GM19397 (cell line): Measurements from ENCODE around the gene BCCIP.

Experiments
- ATAC-seq: cut with Tn5 transposase; IDR thresholded peaks from one replicate; pipeline ENCODE4 v1.9.1; 2021; ENCODE audit warnings: mild to moderate bottlenecking, moderate library complexity; ENCODE audit not compliant: unreplicated experiment

BCCIP gene

DNA sequence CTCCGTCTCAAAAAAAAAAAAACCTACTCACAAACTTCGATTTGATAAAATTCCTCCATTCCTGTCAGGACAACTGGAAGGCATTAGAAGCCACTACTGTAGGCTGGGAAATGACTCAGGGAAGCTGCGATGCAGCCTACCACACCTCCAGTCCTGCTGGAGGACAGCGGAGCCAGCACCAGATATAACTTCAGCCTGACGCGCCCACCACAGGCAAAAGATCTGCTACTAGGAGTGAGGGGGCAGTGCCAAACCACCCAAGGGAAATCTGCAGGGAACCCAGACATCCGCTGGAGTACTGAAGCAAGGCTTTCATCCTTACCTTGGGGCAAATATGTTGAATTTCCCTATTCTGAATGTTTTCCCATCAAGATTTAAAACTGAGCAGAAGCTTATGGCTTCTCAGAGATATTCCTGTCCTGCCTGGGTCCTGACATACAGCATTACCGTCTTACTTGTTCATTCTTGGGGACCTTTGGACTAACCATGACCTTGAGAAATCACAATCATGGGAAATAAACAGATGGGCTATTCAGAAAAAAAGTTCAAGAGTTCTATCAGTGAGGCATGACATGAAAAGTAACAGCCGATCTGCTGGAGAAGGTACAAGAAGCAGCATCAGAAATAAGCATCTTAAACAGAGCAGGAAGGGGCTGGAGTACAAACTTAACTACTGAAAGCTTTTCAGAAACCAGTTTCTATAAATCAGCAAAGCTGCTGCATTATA lies 20.4 kb downstream of the BCCIP start:
- no peak for ATAC-seq

DNA sequence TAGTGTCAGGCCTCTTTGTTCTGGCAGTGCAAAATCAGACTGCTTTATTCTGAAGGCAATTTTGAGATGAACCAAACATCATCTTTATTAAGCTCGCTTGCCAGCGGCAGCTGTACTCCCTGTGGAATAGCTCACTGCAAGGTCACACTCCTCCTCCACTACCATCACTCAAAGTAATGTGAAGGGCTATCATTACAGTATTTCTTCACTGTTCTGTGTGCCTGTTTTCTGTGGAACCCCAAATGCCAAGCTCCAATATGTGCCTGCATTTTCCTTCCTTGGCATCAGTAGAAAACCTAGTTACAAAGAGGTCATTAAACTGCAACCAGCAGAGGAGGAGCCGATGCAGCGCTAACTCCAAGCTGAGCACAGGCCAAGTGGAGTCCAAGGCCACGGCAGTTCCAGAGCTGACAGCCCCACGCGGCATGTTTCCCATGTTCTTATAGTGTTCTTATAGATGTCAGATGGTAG lies 21.4 kb downstream of the BCCIP start:
- ATAC-seq = no peak

DNA sequence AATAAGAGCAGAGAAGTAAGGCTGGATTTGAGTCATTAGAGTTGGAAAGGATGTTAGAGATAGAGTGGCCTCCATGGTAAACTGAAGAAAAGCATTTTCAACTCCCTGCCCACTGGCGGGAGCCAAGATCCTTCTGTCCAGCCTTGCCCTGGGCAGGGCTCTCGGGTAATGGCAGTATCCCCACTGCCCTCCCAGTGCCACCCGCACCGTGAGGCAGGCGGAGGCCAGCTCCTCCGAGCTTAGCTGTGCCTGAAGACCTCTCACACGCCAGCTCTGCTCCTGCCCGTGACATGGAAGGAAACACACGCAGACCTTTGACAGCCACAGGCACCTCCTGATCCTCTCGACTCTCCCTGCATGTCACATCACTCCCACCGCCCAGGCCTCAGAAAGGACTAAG lies 22.3 kb downstream of the BCCIP start:
- no peak for ATAC-seq

DNA sequence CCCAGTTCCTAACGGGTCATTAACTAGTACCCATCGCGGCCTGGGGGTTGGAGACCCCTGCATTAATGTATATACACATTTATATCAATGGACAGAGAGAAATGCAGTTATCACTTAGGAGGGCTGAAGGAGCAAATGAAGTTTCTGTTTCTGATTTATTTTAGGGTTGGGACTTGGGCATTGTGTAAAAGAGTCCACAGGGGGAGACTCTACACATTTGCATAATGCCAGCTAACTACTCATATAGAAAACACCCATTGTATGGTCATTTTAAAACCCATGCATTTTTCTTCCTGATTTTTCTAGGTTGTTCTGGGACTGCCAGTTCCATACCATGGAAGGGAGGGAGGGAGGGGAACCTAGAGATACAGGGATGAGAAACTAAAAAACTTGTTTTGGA lies 23.5 kb downstream of the BCCIP start:
- no peak for ATAC-seq

DNA sequence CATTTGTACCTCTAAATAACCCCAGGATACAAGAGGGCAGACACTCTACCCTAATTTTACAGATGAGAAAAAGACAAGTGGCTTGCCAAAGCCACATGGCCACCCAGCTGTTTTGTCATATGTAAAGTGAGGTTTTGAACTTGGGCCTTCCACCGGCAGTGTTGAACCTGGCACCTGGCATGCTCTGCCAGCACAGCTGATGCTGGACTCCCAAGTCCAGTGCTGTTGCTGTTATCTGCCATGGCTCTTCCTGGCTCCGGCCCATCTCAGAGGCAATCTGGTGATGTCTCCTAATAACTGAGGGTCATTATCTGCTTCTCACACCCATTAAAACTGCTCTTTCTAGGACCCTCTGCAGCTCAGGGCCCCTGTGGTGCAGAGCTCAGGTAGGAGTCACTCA lies 25.0 kb downstream of the BCCIP start:
- ATAC-seq = no peak

DNA sequence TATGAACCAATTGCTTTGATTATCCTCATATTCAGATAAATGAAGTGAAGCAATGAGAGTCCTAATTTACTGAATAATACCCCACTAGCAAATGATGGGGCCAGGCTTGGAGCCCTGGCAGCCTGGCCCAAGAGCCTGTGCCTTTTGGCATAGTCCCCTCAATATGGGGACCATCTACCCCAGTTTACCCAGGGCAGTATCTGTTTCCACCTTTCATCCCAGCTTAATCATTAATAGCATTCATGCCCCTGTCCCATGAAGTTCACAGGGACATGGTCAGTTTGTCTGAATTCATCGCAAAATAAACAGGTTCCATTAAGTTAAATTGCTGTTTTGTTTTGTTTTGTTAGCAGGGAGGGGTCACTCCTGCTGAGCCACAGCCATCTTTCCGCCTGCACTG lies 25.5 kb downstream of the BCCIP start:
- no peak for ATAC-seq

DNA sequence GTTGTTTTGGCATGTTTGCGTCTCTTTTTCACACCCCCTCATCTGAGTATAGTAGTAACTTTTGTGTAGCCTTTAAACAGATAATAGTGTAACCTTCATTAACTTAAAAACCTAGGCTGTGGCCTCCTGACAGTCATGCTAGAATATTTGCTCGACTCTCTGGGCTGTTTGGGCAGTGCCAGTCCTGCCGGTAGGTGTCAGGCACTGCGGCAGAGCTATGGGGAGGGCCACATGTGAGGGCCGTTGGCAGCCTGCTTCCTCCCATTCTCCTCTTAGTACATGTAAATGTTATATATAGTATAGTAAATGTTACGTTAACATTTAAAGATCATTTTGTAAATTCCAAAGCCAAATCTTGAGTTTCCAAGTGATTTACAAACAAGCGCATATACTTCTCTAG lies 26.1 kb downstream of the BCCIP start:
- no peak for ATAC-seq

DNA sequence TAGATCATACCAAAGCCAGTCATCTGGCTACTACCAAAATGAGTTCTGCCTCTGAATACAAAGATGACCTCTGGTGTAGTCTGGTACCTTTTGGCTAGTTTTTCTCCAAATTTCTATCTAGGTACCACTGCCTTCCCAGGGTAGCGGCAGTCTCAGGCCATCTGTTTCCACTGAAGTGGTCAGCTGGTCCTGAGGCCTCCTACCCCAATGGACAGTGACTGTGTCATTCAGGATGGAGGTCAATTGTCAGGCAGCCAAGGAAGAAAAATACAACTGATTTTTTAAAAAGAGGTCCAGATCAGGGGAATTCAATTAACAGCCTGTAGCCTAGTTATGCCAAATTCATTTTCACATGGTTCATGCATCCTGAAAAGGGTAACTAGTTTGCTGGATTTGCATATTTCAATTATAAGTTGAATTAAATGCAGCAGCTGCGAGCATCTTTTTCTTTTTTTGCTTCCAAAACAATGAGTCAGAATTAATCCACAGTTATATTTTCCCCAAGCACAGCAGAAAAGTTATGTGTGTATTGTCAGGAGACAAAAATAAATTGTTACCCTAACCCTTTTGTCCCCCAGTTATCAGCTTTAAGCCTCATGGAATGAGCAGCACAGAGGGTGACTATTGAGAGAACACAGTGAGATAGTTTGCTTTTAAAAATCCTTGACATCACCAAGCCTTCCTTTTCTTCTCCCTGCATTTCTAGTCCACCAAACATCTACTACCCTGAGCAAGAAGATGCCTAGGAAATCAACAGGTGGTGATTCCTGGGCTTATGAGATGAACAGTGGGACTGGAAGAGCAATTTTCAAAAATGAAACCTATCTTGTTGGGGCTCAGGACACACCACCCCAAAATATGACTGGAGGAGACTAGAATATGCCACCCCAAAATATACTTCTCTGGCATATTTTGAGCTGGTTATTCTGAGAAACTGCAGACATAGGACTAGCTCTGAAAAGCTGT lies 27.7 kb downstream of the BCCIP start:
- no peak for ATAC-seq

DNA sequence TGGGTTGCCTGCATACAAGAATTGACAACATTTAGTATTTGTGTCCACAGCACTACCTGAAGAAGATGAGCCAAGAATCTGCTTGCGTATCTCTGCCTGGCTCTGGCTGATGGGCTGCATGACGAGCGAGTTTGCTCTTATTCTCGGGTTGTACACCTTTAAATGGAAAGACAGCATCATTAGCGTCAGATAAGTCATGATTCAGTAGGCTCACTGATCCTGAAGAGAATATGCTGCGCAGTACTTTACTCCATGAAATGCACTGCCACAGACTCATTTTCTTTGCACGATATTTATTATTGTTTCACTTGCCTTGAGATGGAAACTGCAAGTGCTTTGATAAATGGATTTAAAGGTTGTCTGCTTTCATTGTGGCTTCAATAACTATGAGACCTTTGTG lies 29.1 kb downstream of the BCCIP start:
- no peak for ATAC-seq

DNA sequence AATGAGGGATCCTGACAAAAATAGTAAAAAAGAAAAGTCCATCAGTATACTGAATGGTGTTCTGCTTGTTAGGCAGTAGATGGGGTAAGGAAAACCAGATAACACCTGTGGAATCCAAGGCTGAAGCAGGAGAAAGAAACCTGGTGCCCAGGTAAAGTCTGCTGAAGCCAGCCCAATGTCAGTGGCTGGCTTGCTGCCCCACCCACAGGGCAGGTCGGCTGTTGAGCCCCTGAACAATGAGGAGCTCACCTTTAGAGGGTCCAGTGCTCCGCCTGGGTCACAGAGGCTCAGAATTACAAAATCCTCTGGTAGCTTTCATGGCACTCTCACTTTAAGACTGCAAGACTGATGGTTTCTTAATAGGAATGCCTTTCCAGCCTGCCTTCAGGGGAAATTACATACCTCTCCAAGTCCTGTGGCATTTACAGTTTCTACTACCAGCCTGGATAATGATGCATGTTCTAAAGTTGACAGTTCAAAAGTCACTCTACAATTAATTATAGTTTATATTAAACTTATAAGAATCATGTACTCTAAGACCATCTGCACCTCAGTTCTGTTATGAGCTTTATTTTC lies 33.9 kb downstream of the BCCIP start:
- no peak for ATAC-seq

DNA sequence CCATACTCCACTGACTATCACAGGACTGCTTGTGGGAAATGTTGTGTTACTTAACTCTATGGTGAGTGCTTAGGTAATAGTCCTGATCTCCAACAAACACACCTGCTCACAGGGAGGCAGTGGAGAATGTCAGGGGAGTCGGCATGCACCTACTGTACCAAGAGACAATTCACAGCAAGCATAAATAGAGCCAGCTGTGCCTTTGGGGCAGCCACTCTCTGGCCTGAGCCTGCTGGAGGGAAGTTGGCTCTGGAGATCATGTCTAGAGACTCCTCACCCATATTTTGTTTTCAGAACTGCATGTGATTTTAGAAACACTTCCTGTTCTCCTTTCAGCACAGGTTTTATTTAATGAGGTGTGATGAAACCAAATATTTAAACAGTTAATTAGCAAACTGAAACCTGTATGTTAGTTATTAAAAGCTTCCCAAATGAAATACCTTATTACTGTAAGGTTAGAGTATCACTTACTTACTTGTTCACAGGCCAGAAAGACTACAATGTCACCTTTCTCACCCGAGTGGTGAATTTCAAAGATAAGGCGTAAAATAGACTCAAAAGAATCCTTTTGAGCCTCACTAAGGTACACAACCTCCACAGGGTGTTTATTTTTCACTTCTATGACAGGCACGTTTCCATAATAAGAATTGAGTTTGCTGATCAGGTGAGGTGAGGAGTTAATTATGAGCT lies 35.9 kb downstream of the BCCIP start:
- no peak for ATAC-seq

DNA sequence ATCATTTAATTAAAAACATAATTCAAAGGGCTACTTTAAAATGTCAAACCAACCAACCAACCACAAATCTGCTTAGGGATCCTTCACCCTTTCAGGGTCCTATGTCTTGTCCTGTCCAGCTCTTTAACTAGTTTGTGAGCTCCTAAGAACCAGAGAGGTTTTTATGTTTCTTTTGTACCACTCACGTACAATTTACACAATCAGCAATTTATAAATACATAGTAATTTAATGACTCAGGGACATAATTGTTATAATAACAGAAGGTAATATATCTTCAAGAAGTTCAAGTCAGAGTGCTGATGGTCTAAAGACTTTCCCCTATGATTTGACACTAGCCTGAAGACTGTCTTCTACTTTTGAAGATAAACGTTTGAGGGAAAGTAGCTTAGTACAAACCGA lies 41.8 kb downstream of the BCCIP start:
- no peak for ATAC-seq

DNA sequence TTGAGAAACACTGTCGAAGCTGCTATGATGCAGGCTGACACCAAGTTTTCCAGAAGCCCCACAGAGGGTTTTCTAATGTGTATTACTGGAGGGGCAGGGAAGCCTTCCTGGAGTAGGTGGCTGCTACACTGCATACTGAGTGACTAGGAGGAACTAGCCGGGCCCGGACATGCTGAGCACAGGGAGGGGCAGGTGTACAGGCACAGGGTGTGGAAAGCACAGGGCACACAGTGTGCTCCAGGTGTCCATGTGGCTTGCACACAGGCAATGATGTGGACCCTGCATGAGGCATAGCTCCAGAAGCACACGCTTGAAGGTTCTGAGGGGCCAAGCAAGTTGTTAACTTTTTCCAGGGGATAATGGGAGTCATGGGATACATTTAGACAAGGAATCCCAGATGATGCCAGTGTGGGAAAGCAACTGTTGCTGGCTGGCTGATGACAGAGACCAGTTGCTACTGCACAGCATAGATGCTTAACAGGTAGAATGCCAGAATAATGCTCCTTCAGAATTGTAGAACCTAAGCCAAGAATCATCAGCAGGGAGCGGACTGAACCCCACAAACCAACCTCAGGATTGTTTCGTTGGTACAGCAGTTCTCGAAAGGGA lies 43.2 kb downstream of the BCCIP start:
- ATAC-seq = no peak

DNA sequence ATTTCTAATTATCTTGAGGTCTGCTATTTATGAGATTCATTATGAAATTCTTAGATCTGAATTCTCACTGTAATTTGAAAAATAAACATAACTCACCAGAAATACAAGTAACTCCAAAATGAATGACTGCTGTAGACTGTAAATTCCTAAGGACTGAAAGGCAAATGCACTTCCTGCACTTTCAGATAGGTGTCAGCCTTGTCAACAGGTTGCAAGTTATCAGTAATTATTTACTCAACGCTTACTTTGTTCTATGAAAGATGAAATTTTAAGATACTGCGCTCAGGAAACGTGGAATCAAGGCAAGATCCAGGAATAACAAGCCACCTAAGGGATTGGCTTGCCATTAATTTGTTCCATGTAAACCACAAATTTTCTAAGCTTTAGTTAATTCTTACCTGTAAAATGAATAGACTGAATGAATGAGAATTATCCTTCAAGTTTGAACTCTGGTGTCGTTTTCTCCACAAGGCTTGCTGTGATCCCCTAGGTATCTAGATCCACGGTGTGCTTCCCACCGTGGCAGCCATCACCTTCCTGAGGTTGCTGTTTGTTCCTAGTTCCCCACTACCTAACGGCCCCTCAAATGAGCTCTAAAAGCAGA lies 45.1 kb downstream of the BCCIP start:
- ATAC-seq = no peak

DNA sequence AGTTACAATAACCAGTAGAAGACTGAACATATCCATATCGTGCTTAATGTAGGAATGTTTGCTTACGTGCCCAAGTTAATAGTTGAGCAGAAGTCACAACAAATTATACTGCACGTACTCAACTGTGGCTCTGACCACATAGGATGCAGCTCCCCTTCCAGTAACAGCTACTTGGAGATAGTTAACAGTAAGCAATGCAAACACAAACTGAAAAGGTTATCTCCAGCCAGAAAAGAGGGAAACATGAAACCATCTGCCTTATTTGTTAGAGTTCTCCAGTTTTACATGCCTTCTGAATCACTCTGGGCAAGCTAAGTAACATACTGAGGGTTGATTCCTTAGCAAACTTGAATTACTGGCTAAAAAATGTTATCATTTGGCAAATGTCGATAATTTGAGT lies 48.0 kb downstream of the BCCIP start:
- ATAC-seq = no peak

DNA sequence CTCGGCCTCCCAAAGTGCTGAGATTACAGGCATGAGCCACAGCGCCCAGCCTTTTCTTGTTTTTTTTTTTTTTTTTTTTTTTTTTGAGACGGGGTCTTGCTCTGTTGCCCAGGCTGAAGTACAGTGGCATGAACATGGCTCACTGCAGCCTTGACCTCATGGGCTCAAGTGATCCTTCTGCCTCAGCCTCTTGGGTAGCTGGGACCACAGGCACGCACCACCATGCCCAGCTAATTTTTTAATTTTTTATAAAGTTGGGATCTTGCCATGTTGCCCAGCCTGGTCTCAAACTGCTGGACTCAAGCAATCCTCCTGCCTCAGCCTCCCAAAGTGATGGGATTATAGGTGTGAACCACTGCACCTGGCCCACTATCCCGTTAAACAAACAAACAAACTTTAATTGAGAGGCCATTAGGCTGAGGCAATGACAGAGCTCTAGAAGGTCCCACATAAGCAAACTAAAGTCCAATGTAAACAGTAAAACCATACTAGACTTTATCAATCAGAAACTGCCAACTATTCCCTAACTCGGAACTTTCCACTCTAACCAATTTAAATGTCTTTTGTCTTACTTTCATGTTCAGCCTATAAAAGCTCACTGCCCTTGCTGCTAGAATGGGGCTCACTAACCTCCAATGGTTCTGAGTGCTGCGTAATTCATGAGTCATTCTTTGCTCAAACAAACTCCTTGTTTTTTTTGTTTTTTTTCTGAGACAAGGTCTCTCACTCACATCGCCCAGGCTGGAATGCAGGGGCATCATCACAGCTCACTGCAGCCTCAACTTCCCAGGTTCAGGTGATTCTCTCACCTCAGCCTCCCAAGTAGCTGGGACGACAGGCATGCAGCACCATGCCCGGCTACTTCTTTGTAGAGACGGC lies 55.9 kb downstream of the BCCIP start:
- ATAC-seq = no peak

DNA sequence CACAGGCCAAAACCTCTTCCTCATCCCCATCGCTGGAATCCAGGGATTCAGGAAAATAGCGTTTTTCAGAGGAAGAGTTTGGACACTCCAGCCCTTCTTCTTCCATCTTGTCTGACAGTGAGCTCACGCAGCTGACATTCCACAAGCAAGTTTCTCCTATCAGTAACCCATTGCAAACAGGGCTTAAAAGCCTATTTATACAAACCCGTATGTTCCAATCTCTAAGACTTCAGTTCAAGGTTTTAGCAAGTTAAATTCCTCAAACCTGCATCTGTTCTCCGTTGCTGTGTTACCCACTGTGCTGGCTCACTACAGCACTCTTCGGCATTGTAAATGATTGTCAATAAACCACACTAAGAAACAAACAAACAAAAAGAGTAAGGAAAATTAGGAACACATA lies 57.4 kb downstream of the BCCIP start:
- ATAC-seq = no peak

DNA sequence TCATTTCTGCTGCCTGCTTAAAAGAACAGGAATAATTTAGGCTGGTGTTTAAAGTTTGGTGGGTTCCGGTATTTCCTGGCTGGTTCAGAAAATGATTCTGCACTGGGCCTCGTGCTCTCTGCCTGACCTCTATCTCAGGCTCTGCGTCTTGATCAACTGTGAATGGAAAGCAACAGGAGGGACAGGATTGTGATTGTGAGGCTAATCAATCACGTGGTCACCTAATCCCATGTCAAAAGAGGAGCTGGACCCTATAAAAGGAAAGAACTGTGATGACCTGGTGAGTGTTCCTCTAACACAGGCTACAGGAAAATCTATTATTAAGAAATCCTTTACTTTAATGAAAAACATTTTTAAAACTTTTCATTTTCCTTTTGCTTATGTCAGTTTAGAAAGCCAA lies 57.8 kb downstream of the BCCIP start, which contains the start of gene DHX32:
TSS of gene DHX32 (minus strand) at position 101 of the 400 bp plus-strand sequence. CDS start 468 bp downstream, outside the sequence.
- ATAC-seq = no peak

DNA sequence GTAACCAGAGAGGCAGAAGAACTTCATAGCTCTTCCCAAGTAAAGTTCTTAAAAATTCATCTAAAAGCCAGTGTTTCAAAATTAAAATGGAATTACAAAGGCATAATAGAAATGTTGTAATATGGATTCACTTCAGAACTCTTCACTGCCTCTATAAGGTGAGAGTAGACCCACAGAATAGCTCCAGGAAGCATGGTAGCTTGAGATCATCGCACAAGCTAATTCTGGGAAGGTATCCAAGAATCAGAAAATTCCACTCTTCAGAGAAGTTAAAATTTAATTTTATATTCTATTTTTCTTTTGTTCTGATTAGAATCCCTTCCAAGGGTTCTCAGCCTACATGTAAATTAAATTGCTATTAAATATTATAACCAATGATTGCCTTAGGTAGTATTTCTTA lies 59.2 kb downstream of the BCCIP start:
- ATAC-seq = no peak
